Mesenchymal stem cell (in vitro differentiated cells and primary cell): ENCODE measurements around the gene UPB1.

Experiments
- DNase-seq: peaks from one replicate; pipeline ENCODE4 v3.0.0-alpha.2; 2013
- H2AFZ ChIP-seq: one replicate; pipeline ENCODE4 v1.6.1; 2013; ENCODE audit warnings: low read depth, mild to moderate bottlenecking, control low read depth, inconsistent platforms, low read length, moderate library complexity
- H2AK5ac ChIP-seq: 2 replicates; pipeline ENCODE4 v1.6.1; 2013; ENCODE audit warnings: low read length, moderate library complexity, mild to moderate bottlenecking, inconsistent platforms; ENCODE audit not compliant: severe bottlenecking
- H2BK120ac ChIP-seq: one replicate; pipeline ENCODE4 v1.6.1; 2013; ENCODE audit warnings: low read depth, mild to moderate bottlenecking, inconsistent platforms, low read length, moderate library complexity
- H2BK12ac ChIP-seq, 2 experiments: one replicate each; pipeline ENCODE4 v1.6.1; 2013; ENCODE audit warnings: inconsistent platforms in 2 of 2, low read length in 2 of 2, mild to moderate bottlenecking in 2 of 2, moderate library complexity in 2 of 2, control low read depth in 1 of 2
- H2BK15ac ChIP-seq: one replicate; pipeline ENCODE4 v1.6.1; 2013; ENCODE audit warnings: mild to moderate bottlenecking, low read depth, inconsistent platforms; ENCODE audit not compliant: poor library complexity, severe bottlenecking
- H2BK5ac ChIP-seq: 2 replicates; pipeline ENCODE4 v1.6.1; 2013; ENCODE audit warnings: low read depth, mild to moderate bottlenecking, low read length, control low read depth, inconsistent platforms; ENCODE audit not compliant: poor library complexity, severe bottlenecking
- H3K14ac ChIP-seq, 2 experiments: one replicate each; pipeline ENCODE4 v1.6.1; 2013; ENCODE audit warnings: inconsistent platforms in 2 of 2, low read length in 2 of 2, control low read depth in 1 of 2, mild to moderate bottlenecking in 1 of 2, moderate library complexity in 1 of 2
- H3K18ac ChIP-seq, 2 experiments: one replicate each; pipeline ENCODE4 v1.6.1; 2013; ENCODE audit warnings: inconsistent platforms in 2 of 2, low read length in 2 of 2, control low read depth in 1 of 2, low read depth in 1 of 2, mild to moderate bottlenecking in 1 of 2
- H3K23ac ChIP-seq, 2 experiments: one replicate each; pipeline ENCODE4 v1.6.1; 2013; ENCODE audit warnings: inconsistent platforms in 2 of 2, low read length in 2 of 2, mild to moderate bottlenecking in 2 of 2, moderate library complexity in 2 of 2, control low read depth in 1 of 2
- H3K27ac ChIP-seq: 2 replicates; pipeline ENCODE4 v1.5.1; 2013; ENCODE audit warnings: mild to moderate bottlenecking, moderate library complexity, low read length, control low read depth, inconsistent platforms; ENCODE audit not compliant: poor library complexity, severe bottlenecking
- H3K27me3 ChIP-seq, 2 experiments: 2 replicates each; pipeline versions ENCODE4 v1.6.1 to v1.7.0; 2013; ENCODE audit warnings: low read length in 2 of 2, mild to moderate bottlenecking in 2 of 2, moderate library complexity in 2 of 2, control low read depth in 1 of 2, inconsistent platforms in 1 of 2; ENCODE audit not compliant: control insufficient read depth in 1 of 2, insufficient read depth in 1 of 2
- H3K36me3 ChIP-seq, 2 experiments: 2 replicates each; pipeline versions ENCODE4 v1.6.1 to v1.7.0; 2013; ENCODE audit warnings: low read length in 2 of 2, control low read depth in 1 of 2, inconsistent platforms in 1 of 2, low read depth in 1 of 2, mild to moderate bottlenecking in 1 of 2; ENCODE audit not compliant: insufficient read depth in 2 of 2, control insufficient read depth in 1 of 2
- H3K4ac ChIP-seq, 2 experiments: one replicate each; pipeline ENCODE4 v1.6.1; 2013; ENCODE audit warnings: inconsistent platforms in 2 of 2, low read length in 2 of 2, mild to moderate bottlenecking in 2 of 2, moderate library complexity in 2 of 2, control low read depth in 1 of 2, low read depth in 1 of 2
- H3K4me1 ChIP-seq: 2 replicates; pipeline ENCODE4 v1.6.1; 2013; ENCODE audit warnings: low read depth, low read length, control low read depth; ENCODE audit not compliant: control insufficient read depth, insufficient read depth
- H3K4me2 ChIP-seq: 2 replicates; pipeline ENCODE4 v1.6.1; 2013; ENCODE audit warnings: low read length, mild to moderate bottlenecking, inconsistent platforms; ENCODE audit not compliant: poor library complexity, severe bottlenecking
- H3K4me3 ChIP-seq, 2 experiments: 2 replicates each; pipeline versions ENCODE4 v1.5.1 to v1.7.0; 2013; ENCODE audit warnings: low read length in 2 of 2, mild to moderate bottlenecking in 2 of 2, control low read depth in 1 of 2, low read depth in 1 of 2; ENCODE audit not compliant: insufficient read depth in 1 of 2
- H3K79me1 ChIP-seq: replicated peaks from 2 replicates; pipeline ENCODE4 v1.6.1; 2013; ENCODE audit warnings: mild to moderate bottlenecking, control low read depth, low read length, inconsistent platforms; ENCODE audit not compliant: poor library complexity, severe bottlenecking
- H3K9ac ChIP-seq: 2 replicates; pipeline ENCODE4 v1.7.0; 2013; ENCODE audit warnings: mild to moderate bottlenecking, low read length, moderate library complexity
- H3K9me3 ChIP-seq: 2 replicates; pipeline ENCODE4 v1.7.0; 2013; ENCODE audit warnings: mild to moderate bottlenecking, low read length; ENCODE audit not compliant: control insufficient read depth
- H4K8ac ChIP-seq: one replicate; pipeline ENCODE4 v1.6.1; 2013; ENCODE audit warnings: inconsistent platforms, mild to moderate bottlenecking, low read length, moderate library complexity
- H4K91ac ChIP-seq: one replicate; pipeline ENCODE4 v1.6.1; 2013; ENCODE audit warnings: mild to moderate bottlenecking, low read length, inconsistent platforms
- WGBS: methylation state at CpG from one replicate; pipeline ENCODE4 v1.1.7; 2013; ENCODE audit warnings: mixed read lengths; 5-methylcytosine and 5-hydroxymethylcytosine counted together

UPB1 gene

GRCh38 chr22:24576778-24577177 is 81.6 kb downstream of the UPB1 start:
- no peak overlapping the region for H3K4ac ChIP-seq

More at GRCh38 chr22:24576778-24577177, 81.6 kb downstream of the UPB1 start:
- WGBS = 100% methylated on average over 1 of the region's 1 CpG
- no peaks in the 10 kb centered on the region for H3K27me3 ChIP-seq
- no peak overlapping the region for H2AK5ac ChIP-seq
- no peak overlapping the region for H2BK5ac ChIP-seq
- no peak overlapping the region for H4K91ac ChIP-seq
- H3K36me3 ChIP-seq = peaks cover 22 to 56% of the 10 kb centered on the region in 2 experiments
- no peak overlapping the region for H2BK15ac ChIP-seq
- H2AFZ ChIP-seq = no peak overlapping the region
- H3K14ac ChIP-seq = no peak overlapping the region
- H3K79me1 ChIP-seq = peaks cover 9% of the 10 kb centered on the region
- no peak overlapping the region for H4K8ac ChIP-seq
- no peak overlapping the region for H3K23ac ChIP-seq
- DNase-seq = no peak
- H2BK120ac ChIP-seq = no peak overlapping the region
- H3K4me1 ChIP-seq = peaks cover 2% of the 10 kb centered on the region
- H3K18ac ChIP-seq = no peak overlapping the region
- no peak overlapping the region for H3K9ac ChIP-seq
- no peaks in the 10 kb centered on the region for H3K9me3 ChIP-seq
- no peak overlapping the region for H3K27ac ChIP-seq
- H2BK12ac ChIP-seq = no peak overlapping the region
- H3K4me3 ChIP-seq = no peak overlapping the region
- H3K4me2 ChIP-seq = no peak overlapping the region
